NCI-H226 (cell line): ENCODE measurements around the gene SLC28A3.

Experiments
- DNase-seq: peaks from one replicate; pipeline ENCODE4 v3.0.0-alpha.2; 2015

The SLC28A3 gene

GRCh38 chr9:84296146-84296843 is 44.3 kb downstream of the SLC28A3 start:
- DNase-seq, result peak; percentile 63

GRCh38 chr9:84294241-84294950 is 46.2 kb downstream of the SLC28A3 start:
- no peak for DNase-seq

DNA sequence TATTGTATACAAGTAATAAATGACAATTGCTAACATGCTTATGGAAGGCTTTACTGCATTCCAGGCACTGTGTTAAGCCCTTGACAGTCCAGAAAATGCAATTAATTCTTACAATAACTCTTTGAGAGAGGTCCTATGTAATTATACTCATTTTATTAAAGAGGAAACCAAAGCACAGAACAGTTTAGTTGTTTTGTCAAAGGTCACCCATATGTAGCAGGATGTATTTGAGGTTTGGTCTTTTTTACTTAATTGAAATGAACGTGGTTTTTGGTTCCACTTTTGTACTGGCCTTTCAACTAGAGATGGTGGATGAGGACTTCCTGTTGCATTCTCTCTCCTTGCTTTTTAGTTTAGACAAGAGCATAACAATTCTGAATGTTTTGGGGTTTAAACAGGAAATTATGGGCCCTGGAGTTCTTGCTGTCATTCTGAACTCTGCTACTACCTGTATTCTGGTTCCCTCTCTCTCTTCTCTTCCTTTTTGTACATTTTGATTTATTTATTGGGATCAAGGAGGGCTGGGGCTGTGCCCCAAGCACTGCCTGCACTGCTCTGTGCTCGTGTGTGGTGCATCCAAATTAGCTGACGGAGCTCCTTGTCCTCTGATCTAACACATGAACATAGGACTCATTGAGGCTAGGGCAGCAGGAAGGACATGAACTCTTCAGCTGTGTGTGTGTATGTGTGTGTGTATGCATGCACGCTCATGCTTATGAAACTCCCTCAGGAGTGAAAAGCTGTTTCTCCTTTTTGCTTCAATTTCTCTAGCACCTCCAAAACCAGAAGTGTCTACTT is 47.4 kb downstream of the SLC28A3 start:
- DNase-seq, result no peak

DNA sequence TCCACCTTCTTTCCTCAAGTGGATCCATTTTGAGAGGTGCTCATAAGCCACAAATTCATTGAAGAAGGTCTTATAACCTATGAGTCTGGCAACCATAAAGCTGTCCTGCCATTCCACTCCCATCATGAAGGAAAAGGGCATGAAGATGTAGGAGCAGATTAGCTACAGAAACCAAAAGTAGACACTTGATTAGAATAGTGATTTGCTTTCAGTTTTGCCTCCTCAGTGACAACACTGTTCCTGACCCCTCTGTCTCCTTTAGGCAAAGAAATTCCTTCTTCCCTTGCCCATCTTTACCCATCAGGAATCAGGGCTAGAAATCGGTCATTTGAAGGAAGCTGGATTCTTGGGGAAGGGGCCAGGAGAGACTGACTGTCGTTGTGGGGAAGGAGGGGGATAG is 55.2 kb downstream of the SLC28A3 start:
- no peak for DNase-seq

GRCh38 chr9:84283946-84284345 is 56.6 kb downstream of the SLC28A3 start:
- no peak for DNase-seq

- no peak for DNase-seq
Observed at GRCh38 chr9:84278130-84278529, 62.4 kb downstream of the SLC28A3 start.

- DNase-seq, result no peak
Observed at GRCh38 chr9:84277646-84278045, 62.9 kb downstream of the SLC28A3 start.

DNA sequence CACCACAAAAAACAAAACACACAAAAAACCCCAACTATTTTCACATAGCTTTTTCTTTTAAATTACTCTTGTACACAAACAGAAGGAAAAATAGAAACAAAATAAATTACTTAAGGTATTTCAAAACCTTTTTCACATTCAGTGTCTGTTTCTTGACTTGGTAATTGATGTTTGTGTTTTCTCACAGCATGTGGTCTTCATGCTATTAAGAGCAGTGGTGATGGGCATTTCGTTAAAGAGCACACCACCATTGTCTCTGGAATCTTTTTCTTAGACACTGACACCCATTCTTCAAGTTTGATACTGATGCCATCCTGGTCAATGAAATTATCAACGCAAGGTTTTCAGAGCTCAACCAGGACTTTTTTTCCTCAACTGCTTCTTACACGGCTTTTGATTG is 63.8 kb downstream of the SLC28A3 start:
- DNase-seq, result no peak

- no peak for DNase-seq
Observed at GRCh38 chr9:84271921-84272556, 68.5 kb downstream of the SLC28A3 start.

DNA sequence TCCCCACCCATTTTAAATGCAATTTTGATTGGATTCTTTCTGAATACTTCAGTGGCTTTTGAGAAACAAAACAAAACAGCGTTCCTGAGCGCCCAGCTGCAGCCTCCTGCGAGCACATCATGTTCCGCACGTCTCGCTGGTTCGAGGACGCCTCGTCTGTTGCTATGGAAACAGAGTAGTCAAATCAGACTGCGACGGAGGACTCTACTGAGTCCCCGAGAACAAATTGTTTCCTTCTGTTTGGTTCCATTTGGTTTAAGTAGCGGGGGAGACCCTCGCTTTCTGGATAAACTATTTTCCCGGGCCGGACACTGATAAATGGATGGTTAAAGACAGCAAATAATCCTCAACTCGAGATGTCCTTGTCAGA is 69.0 kb downstream of the SLC28A3 start:
- DNase-seq, result no peak

GRCh38 chr9:84270847-84271530 is 69.6 kb downstream of the SLC28A3 start:
- no peak for DNase-seq

DNA sequence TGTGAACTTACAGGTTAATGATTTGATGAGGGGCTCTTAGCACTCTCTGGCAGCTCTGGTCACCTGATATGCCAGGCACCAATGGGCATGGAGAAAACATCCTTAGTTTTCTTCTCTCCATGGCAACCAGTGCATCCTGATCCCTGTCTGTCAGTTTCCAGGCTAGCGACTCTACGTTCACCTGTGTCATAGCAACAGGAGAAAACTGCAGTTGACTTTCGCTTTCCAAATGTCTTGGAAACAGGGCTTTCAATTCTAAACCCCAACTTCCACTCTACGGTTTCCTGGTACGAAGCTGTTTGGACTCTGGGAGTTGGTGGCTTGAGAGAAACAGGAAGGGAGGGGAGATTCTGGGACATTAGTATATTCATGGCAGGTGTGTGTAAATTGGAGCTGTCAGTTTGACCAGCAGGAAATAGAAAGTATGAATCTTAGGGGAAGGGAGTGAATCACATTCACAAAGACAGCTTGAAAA is 74.4 kb downstream of the SLC28A3 start:
- DNase-seq, result no peak

DNA sequence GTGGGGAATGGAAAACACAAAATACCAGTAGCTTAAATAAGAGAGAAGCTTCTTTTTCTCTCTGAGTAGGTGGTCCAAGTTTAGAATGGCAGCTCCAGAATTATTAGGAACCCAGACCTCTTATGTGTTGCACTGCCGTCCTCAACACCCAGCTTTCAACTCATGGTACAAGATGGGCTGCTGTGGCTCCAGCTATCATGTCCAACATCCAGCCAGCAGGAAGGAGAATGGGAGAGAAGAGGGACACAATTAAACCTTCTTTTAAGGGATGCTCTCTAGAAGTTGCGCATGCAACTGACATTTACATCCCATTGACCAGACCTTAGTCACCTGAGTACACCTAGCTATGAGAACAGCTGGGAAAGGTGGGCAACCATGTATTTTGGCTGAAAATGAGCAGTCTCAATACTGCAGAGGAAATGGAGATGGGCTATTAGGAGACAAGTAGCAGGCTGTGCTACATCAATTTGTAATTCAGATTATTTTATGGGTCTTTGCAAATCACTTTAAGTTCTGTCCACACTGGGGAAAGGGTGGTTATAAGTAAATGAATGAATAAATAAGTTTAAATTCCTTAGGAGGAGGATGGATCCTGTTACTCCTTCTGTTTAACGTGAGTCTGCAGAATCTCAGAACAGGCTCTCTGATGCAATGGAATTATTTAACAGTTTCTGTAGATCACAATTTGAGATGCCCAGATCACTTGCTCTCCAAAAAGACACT is 76.1 kb downstream of the SLC28A3 start:
- no peak for DNase-seq

GRCh38 chr9:84261070-84261746 is 79.3 kb downstream of the SLC28A3 start:
- DNase-seq, result peak; percentile 36

DNA sequence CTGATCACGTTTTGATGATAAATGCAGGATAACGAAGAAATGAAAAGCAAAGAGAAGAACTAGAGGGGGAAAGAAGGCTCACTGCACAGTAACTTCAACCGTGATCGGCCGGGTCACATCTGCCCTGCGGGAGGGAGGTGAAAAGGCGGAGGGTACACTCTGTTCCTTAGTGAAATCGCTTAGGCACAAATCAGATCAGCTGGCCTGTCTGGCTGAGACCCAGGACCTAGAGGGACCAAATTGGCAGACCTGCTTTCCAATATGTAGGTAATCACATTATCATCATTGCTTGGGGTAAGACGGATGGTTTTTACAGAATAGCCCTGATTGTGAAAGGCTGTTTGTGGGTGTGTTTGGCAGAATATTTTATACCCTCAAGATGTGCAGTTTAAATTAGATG is 82.2 kb downstream of the SLC28A3 start:
- no peak for DNase-seq

GRCh38 chr9:84255696-84256095 is 84.9 kb downstream of the SLC28A3 start:
- no peak for DNase-seq

GRCh38 chr9:84254972-84255371 is 85.6 kb downstream of the SLC28A3 start:
- DNase-seq, result no peak

DNA sequence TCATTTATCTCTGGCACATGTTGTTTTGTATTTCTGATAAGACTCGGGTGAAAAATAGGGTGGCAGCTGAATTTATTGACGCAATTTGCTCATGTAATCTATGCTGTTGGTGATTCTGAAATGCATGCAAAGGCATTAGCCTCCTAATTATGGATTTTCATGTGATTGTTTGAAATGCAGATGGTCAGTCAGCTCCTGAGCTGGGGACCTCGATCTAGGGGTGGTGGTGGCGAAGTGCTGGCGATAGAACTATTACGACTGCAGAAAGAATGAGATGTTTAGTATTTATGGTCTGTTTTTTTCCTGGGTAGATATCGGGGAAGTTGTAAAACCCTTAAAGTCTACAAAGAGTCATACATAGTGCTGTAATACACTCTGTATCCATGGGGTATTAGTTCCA is 88.6 kb downstream of the SLC28A3 start:
- no peak for DNase-seq

GRCh38 chr9:84241817-84242373 is 98.7 kb downstream of the SLC28A3 start:
- DNase-seq, result no peak

DNA sequence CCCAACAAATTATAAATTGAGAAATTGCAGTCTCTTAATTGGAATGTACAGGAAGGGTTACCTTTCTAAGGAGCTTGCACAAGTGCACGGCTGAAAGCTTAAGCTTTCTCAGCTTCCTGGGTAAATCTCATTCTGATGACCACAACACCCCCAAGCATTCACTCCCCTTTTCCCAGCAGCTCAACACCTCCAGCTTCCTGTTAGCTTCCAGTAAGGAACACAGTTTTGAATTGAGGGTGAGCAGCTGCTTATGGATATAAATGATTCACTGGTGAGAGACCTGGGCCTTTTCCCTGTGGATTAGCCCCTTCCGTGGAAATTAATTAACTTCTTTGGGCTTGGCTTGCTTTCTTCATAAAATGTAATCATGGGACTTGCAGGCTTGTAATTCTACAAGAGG is 101.2 kb downstream of the SLC28A3 start:
- DNase-seq, result peak; percentile 49

DNA sequence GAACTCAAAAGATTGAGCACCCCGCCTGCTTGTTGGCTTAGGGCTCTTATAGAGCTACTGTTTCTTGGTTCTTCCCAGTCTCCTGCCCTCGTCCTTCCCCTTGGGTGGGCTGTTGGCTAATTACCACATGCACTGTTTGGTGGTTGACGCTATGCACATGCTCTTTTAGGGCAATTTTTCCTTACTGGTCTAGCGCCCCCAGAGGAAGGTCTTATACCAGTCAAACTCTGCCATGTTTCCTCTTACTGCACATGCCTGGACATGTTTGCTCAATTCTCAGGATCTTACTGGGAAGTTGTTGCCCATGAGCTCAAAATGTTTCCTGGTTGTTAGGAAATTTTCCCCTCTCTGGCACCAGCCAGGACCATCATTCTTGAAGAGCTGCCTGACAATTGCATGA is 101.9 kb downstream of the SLC28A3 start:
- no peak for DNase-seq
